HG02678 (cell line): Measurements from ENCODE around the gene APH1B.
"Not testable (repeated sequence)": the region's sequence is repeated elsewhere in the genome, so short reads cannot be mapped to it uniquely, and the experiment has no call there.

Experiments used
- ATAC-seq: cut with Tn5 transposase; IDR thresholded peaks from one replicate; pipeline ENCODE4 v1.9.1; 2021; ENCODE audit warnings: mild to moderate bottlenecking, moderate library complexity; ENCODE audit not compliant: unreplicated experiment

Gene APH1B

GRCh38 chr15:63329567-63330350, 52.4 kb downstream of the APH1B start:
- no peak for ATAC-seq

GRCh38 chr15:63330926-63331325, 53.5 kb downstream of the APH1B start:
- ATAC-seq, result no peak

GRCh38 chr15:63331456-63331855, 54.1 kb downstream of the APH1B start:
- ATAC-seq, result no peak

DNA sequence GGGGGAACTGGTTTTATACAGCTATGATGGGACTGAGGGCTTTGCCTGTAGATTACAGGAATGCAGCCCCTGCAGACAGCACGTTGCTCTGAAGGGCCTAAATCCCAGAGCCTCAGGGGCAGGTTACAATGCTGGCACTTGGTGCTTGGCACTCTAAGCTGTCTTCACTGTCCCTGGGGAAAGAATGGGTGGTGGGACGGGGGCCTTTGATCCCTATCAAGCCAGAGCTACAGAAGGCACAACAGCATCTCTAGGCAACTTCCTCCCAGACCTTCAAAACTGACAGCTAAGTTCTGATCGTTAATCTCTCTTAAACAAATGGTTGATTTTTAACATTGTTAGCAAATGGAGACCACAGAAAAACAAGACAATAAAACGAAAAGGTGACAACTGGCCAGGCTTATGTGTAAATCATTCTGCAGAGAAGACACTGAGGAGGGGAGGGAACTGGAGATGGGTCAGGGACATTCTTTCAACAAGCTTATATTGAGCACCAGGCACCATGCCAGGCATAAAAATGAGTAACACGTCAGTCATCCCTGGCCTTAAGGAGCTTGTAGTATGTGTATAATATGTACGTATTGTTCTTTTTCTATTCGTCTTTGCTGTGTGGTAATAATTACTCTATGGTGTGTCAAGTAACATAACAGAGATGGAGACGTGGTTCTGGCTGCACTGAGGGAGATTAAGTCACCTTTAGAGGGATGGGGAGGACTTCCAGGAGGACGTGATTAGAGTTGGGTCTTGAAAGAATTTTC, 55.1 kb downstream of the APH1B start:
- no peak for ATAC-seq

- no peak for ATAC-seq
Measured at GRCh38 chr15:63334821-63335220, 57.4 kb downstream of the APH1B start.

DNA sequence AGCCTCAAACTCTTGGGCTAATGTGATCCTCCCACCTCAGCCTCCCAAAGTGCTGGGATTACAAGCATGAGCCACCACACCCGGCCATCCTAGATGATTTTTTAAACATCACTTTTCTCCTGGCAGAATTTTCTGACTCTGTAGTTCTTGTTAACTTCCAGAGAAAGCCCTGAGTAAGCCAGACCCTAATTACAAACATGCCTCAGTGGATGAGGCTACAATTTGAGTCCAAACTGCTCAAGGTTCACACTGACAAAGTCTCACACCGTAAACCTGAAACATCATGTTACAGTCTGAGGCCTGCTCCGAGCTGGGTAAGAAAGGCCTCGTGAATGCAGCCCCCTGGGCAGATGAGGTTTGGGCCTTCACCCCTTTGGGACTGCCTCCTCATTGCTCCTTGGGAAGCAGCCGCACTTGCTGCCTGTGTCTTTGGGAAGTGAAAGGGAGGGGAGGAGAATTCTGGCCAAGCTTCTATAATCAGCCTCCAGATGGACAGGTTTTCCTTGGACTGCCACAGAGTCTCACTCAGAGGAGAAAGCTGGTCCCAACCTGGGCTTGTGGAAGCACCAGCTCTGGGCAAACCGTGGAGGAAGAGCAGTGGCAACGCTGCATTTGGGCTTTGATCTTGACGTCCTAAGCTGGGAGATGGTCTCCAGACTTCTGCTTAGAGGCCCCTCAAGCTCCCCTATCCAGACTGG, 58.3 kb downstream of the APH1B start:
- no peak for ATAC-seq

- no peak for ATAC-seq
Measured at GRCh38 chr15:63337046-63337445, 59.6 kb downstream of the APH1B start.

GRCh38 chr15:63338170-63338569, 60.8 kb downstream of the APH1B start:
- no peak for ATAC-seq

DNA sequence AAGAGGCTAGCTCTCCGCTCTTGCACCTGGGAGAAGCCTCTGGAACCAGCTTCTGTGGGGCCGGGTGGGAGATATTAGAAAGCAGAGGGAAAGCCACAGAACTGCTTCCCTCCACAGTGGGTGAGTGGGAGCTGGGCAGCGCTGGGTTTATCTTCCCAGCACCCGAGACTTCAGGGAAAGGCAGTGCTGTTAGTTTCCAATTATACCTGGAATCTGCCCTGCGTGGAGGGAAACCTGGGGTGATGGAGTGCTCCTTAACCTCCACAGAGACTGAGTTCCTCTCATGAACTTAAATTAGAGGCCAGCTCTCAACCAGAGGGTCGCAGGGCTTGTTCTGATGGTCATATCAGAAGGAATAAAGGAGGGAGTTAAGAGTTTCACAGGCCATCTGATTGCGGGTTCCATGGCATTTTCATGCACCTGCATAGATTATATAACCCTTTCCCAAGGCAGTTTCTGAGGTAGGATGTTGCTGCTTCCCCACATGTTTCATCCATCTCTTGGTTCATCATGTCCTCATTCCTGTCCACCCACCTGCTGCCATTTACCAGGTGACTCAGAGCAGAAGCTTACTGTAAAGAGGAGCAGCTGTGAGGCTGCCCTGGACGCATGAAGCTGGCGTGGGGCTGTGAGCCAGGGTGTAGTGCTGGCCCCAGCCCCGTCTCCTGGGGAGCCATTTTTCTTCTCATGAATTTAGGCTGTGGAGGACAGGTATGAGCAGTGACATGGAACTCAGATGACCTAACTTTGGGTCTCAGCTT, 61.8 kb downstream of the APH1B start:
- ATAC-seq, result no peak

- no peak for ATAC-seq
Measured at GRCh38 chr15:63339836-63340235, 62.4 kb downstream of the APH1B start.

- no peak for ATAC-seq
Measured at GRCh38 chr15:63340353-63340752, 62.9 kb downstream of the APH1B start.

DNA sequence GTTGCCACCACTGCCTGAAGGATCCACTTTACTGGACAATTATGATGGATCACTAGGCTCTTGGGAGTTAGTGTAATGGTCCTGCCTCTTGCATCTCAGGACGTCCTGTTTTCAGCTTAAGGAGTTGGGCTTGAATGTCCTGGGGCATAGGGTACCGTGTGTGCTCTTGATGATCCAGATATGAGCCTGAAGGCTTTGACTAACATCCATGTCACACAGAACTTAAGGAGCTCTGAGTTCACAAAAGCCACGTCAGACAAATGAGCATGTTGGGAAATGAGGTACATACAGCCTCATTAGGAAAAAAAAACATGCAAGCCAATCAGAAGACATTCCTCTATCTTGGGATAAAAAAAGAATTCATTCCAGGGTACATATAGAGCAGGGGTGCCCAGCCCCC, 63.5 kb downstream of the APH1B start:
- no peak for ATAC-seq

DNA sequence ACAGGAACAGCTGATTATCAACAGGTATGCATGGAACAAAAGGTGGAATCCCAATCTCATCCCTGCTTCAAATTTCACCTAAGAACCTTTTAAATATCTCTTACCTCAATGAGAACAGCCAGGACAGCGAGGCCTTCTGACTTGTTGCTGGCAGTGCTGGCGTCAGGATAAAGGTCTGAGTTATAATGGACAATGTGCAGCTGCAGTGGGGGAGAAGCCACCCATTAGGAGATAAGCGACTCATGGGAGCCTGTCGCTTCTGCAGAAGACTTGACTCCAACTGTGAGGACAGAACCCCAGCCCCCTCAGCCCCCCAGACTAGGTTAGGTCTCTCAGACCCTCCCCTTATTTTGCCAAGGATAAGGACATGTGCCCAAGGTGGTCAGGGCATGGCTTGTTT, 64.5 kb downstream of the APH1B start:
- ATAC-seq, result no peak

- ATAC-seq, result not testable (repeated sequence)
Measured at GRCh38 chr15:63342996-63343562, 65.7 kb downstream of the APH1B start.

- ATAC-seq, result no peak
Measured at GRCh38 chr15:63344731-63345390, 67.5 kb downstream of the APH1B start.

DNA sequence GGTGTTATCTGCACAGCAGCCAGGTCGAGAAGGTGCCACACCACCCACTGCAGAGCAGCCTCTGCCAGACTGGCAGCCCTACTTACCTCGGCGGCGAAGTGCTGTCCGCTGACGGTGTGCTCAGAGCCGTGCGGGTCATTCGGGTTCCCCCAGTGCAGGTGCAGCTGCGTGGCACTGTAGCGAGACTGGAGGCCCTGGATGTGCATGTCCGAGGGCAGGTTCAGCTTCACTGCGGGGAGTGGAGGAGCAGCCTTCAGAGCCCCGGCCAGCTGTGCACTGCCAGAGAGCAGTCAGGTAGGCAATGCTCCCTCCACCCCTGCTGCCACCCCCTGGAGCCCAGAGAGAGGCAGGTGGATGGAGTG, 68.0 kb downstream of the APH1B start:
- ATAC-seq, result no peak

- ATAC-seq, result no peak
Measured at GRCh38 chr15:63347074-63347857, 69.9 kb downstream of the APH1B start.

DNA sequence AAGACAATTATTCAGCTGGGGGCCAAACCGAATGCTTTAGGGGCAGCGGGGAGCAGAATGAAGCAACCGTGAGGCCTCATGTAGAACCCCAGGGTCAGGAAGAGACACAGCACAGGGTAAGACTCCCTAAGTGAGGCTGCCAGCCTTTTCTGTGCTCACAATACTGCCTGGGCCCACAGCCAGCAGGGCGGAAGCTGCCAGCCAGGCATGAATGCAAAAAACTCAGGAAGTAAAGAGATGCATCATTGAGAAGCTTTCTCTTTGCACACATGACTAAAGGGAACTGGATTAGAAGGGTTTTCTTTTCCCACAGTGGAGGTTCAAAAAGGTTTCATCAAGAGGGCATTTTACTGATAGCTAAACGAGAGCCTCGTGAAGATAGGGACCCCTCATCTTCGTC, 71.0 kb downstream of the APH1B start:
- no peak for ATAC-seq

DNA sequence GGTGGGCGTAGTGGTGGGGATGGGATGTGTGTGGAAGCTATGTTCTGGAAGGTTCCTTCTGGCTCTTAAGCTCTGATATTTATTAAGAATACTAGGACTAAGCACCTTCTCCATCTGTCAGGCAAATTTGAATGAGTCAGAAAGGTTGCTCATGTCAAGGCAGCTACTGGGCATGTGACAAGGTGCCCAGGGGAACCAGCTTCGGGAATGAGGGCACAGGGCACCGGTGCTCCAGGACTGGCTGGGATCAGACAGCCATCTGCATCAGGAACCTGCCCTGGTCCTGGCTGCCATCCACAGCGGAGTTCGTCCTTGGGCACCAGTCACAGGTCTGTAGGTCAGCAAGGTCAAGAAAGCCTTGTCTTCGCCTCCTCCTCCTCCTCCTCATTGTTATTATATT, 71.8 kb downstream of the APH1B start:
- ATAC-seq, result no peak
